ENCODE results near the gene RSBN1. TPM values are rescaled to one million over a fixed set of nuclear protein-coding genes. Genes with fewer than 3 reads are reported as not detected.

RSBN1 gene
- polyA plus RNA-seq, 1 donor = 12.9 TPM

DNA sequence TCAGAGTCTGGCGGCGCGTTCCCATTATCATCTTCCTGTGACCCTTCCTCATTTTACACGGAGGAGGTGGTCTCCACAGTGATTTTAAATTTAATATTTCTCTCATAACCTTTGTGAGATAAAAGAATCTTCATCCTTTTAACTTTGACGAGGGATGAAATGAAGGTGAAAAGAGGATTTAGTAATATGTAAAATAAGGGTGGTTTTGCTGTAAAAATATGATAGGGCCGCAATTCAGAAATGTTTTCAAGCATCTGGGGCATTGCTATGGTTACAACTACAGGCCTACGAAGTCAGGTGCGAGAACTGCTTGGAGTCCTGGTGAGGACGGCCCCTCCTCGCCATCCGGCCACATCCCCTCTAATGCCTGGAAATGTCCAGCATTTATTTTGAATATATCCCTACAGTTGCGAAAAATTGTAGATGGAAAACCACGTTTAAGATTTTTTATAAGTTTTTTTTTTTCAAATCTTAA, 422 bp upstream of the RSBN1 start:
- DNase-seq (ENCODE audit: low read depth) = no peak

DNA sequence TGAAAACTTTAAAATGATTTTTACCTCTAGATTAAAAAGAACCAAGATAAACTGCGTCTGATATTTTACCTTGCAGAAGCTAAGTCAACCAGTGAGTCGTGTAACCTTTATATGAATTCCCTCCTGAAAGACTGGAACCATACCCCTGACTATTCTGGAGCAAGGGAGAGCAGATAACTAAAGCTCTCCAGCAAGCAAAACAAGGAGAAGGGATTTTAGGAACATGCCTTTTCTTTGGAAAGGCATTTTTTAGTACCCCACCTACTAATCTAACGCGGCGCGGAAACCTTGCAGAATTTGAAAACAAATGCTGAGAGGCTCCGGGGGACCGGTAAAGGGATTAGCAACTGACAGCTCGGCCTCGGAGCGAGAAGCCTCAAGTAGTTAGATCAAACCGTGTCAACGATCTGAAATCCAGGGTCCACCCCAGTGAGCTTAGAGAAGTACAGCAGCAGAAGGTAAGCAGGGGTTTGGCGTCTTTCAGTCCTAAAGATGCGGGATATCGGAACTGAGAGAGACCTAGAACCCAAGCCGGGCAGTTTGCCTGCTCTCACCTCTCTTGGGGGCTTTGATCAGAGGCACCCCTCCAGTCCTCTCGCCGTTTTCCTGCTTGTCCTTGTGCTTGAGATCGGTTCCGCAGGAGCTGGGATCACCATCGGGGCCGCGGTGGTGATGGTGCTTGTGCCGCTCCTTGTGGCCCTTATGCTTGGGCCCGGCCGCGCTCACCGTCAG, 954 bp downstream of the RSBN1 start:
- no peak for DNase-seq (ENCODE audit: low read depth)

DNA sequence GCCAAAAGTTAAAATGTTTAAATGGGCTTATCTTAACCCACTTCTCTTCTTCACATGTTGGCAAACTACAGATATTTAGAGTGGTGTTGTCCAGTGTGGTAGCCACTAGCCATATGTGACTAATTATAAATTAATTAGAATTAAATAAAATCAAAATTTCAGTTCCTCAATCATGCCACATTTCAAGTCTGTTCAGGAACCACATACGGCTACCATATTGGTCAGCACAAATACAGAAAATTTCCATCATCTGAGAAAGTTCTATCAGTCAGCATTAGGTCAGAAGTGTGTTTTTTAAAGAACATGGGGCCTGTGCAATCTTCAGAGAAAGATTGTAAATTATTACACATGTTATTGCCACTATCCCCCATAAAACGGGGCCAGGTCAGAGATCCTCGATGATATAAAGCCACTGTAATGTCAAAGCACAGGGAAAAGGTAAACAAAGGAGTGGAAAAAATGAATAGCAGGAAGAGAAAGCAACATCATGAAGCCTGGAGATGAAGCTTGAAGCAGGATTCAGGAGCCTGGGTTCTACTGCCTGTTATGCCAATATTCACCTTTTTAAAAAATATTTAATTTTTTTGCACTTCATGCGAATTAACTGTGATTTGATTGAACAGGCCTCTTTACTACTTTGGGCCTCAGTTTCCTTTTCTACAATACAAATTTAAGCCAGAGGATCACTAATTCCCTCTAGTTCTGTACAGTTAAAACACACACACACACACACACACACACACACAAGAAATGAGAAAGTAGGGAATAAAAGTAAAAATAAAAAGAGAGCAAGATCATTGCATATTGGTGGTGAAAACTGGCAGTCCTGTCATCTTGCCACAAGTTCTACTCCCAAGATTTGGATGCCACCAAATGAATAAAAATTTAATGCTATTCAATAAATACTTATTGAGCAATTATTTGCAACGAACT, 2.3 kb downstream of the RSBN1 start:
- no peak for DNase-seq (ENCODE audit: low read depth)

DNA sequence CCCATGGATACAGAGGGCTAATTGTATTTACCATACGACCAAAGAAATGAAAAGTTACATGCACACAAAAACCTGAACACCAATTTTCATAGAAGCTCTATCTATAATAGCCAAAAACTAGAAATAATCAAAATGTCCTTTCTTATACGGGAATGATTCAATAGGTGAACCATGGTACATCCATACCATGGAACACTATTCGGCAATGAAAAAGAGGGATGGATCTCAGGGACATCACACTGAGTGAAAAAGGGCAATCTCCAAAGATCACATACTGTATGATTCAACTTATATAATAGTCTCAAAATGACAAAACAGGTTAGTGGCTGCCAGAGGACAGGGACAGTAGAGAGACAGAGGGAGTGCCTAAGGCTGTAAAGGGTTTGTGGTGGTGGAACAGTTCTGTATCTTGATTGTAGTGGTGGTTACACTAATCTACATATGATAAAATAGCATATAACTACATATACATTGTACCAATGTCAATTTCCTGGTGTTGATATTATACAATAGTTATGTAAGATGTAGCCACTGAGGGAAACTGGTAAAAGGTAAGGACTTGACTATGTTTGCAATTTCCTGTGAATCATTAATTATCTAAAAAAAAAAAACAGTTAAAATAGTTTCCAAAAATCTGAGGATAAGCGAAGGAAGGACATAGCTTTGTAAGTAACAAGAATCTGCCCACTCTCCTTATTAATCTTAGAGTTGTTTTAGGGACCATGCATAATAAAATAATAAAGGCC, 3.7 kb downstream of the RSBN1 start:
- no peak for DNase-seq (ENCODE audit: low read depth)

DNA sequence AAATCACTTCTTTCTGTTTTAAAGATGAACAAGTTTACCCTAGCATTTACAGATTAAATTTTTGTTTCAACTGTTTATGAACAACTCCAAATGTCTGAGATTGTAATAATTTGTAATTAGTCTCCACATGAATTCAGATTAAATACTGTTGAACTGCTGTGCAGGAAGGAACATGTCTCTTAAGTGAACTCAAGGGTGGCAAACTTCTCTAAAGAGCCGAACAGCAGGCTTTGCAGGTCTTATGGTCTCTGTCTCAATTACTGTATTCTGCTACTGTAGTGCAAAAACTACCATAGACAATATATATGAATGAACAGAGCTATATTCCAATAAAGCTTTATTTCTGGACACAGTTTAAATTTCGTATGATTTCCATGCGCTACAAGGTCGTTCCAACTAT, 6.6 kb downstream of the RSBN1 start:
- DNase-seq (ENCODE audit: low read depth) = no peak

DNA sequence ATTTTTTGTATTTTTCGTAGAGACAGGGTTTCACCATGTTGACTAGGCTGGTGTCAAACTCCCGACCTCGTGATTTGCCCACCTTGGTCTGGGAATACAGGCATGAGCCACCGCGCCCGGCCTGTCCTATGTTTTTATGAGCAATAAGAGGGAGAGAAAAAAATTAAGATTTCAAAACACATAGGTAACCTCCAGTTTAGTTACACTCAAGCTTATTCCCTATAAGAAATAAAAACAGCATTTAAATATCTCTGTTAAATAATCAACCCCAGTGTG, 7.1 kb downstream of the RSBN1 start:
- no peak for DNase-seq (ENCODE audit: low read depth)

DNA sequence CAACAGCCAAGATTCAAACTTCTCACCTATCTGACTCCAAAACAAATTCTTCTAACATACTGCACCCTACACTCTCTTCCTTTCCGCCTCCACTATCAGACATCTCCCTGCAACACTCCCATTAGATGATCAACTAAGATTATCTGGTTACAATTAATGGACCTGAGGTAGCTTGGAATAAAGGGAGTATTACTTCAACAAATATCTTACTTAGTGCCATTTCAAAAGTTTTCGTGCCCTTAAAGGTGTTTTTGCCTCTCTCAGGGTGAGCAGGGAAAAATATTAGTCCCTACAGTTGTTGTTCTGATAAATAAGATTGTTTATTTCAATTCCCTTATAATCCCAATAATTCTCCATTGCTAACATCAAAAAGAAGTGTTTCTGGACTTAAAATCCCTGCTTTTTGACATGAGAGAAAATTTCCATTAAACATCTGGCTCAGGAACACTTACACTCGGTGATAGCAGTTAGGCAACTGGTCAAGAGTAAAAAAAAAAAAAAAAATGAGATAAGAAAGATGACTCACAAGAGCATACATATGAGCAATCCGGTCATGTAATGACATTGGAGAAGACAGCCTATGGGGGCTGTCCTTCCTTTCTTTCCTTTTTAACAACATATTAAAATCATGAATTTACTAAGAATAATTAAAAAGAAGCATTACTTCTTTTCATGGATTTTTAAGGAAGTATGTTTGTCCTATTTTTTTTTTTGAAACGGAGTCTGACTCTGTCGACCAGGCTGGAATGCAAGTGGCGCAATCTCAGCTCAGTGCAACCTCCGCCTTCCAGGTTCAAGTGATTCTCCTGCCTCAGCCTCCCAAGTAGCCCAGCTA, 7.6 kb downstream of the RSBN1 start:
- no peak for DNase-seq (ENCODE audit: low read depth)

DNA sequence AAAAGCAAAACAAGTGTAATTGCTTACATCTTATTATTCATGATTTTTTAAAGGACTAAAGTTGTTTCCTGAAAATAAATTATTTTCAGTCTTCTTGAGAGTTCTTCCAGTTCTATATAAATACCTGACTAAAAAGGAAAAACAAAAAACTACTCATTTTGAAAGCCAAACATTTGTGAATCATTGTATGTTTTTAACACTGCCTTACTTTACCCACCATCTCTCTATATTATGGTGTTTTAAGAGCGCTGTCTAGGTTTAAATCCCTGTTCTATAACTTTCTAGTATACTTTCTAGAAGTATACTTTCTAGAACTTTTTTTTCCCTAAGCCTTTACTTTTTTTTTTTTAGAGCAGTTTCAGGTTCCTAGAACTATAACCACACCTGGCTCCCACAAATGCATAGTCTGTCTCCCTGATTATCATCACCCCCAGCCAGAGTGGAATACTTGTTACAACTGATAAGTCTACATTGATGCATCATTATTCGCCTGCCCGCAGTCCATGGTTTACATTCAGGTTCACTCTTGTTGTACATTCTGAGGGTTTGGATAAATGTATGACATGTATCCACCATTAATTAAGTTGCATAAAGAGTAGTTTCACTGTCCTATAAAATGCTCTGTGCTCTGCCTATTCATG, 9.8 kb downstream of the RSBN1 start:
- no peak for DNase-seq (ENCODE audit: low read depth)

DNA sequence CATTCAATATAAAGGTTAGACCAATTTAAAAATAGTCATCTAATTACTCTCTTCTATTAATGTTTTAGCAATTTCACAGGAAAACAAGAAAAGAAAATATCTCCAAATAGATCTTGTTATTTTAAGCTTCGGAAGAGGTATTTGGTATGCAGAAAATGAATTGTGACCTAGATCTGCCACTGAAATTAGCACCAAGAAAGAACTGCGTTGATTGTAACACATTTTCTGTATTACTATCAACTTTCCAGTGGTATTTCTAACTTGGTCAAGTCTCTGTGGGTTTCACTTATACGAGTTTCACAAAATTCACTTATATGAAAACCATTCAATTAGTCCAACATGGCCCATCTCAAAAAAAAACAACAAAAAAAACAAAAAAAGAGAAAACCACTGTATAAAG, 11.8 kb downstream of the RSBN1 start:
- no peak for DNase-seq (ENCODE audit: low read depth)

DNA sequence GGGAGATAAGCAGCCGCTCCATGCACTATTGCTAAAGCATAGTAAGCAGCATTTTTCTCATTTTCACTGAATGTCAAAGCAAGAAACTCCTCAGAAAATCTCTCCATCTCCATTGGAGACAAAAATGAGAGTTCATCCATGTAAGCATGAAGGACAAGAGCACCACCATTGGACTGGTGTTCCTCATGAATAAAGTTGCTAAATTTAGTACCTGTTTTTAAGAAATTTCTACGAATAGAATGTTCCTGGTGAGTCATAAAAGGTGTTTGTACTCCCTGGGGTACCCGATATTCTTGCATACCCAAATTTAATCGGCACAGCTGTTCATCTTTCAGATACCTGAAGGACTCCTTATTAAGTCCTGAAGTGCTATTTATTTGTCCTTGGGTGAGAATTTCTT, 14.8 kb downstream of the RSBN1 start:
- DNase-seq (ENCODE audit: low read depth) = no peak

DNA sequence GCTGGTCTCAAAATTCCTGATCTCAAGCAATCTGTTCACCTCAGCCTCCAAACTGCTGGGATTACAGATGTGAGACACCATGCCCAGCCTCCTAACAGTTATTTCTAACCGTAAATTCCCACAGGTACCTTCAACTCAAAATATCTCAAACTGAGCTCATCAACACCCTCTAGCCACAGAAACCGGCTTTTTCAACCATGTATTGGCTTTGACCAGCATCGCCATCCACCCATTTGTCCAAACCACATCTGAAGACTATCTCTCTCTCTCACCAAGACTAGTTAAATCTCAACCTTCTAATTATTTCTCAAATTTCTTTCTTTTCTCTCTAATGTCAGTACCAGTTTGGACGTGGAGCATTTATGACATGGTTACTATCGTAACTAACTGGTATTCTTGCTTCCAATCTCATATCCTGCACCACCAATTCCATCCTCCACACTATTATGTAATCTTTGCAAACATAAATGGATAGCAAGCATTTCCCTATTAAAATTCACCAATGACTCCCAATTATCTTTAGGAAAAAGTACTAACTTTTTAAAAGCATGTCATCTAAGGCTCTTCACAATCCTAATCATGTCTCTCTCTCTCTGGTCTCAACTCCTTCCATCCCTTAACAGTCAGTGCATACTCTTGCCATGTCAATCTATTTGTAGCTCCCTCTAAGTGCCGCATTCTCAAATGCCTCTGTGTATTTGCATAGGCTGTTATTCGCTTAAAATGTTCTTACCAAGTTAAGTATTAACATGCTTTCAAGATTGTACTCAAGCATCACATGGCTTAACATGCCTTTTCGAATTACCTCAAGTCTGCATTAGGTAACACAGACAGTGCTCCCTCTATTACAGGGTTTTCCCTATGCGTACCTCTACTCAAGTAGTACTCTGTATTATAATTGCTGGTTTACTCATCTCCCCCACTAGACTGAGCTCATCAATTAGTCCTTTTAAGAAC, 18.1 kb downstream of the RSBN1 start:
- no peak for DNase-seq (ENCODE audit: low read depth)

DNA sequence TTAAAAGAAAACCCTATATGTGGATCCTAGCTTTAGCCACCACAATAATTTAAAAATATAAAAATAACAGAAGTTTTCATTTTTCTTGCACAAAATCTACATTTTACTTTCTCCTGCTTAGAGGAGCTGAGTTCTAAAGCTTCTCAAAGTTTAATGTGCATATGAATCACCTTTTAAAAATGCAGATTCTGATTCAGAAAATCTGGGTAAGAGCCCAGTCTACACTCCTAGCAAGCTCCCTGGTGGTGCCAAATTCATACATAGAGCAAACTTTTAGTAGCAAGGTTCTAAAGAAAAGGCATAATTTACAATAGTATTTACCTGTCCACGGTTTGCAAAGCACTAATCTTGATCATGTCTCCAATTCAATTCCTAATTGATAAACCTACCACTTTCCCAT, 19.3 kb downstream of the RSBN1 start:
- no peak for DNase-seq (ENCODE audit: low read depth)

DNA sequence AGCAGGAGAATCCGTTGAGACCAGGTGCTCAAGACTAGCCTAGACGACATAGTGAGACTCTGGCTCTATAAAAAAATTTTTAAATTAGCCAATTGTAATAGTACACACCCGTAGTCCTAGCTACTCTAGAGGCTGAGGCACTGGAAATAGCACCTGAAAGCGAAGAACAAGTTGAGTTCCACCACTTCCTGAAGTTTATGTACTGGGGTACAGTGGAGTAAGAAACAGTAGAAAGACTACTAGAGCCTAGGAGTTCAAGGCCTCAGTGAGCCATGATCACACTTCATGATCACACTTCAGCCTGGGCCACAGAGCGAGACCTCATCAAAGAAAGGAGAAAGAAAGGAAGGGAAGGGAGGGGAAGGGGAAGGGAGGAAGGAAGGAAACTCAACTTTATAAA, 19.8 kb downstream of the RSBN1 start:
- no peak for DNase-seq (ENCODE audit: low read depth)

DNA sequence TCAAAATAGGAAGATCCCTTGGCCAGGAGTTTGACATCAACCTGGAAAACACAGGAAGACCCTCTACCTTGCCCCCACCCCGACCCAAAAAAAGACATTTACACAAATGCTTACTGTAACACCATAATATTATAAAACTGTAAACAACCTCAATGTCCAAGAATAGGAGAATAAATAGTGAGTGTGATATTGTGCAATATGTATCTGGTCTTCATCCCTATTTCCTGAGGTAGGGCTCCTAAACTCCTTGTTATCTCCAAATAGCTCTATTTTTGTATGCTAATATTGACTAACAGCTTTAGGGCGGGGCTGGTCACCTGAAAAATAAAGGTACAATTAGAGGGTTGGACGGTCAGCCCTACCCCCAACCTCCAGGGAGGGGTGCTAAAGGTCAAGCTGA, 23.5 kb downstream of the RSBN1 start:
- DNase-seq (ENCODE audit: low read depth) = no peak

DNA sequence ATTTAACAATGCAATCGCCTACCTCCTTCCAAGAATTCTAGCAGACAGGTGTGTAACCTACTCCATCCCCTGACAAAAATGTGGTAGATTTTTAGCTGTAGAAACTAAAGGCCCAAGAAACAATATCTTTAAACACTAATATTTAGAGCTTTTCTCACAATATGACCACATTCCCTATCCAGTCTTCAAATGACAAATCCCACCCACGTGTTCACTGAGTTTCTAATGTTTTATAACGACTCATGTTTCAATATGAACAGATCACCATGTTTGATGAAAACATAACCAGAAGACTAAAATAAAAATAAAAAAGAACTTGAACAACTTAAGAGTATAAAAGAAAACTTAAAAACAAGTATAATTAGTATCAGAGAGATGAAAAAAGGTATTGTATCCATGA, 24.6 kb downstream of the RSBN1 start:
- DNase-seq (ENCODE audit: low read depth) = no peak

DNA sequence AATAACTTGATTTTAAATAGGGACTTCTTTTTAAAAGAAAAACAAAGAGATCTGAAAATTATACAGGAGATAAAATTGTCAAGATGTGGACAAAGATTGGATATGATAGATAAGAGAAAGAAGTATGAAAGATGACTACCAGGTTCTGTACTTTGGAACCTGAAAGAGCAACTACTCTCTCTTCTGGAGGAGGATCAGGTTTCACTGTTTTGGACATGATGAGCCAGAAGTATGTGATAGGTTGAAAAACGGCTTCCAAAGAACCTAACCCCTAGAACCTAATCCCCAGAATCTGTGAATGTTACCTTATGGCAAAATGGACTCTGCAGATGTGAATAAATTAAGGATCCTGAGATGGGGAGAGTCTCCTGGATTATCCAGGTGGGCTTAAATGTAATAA, 26.2 kb downstream of the RSBN1 start:
- no peak for DNase-seq (ENCODE audit: low read depth)

DNA sequence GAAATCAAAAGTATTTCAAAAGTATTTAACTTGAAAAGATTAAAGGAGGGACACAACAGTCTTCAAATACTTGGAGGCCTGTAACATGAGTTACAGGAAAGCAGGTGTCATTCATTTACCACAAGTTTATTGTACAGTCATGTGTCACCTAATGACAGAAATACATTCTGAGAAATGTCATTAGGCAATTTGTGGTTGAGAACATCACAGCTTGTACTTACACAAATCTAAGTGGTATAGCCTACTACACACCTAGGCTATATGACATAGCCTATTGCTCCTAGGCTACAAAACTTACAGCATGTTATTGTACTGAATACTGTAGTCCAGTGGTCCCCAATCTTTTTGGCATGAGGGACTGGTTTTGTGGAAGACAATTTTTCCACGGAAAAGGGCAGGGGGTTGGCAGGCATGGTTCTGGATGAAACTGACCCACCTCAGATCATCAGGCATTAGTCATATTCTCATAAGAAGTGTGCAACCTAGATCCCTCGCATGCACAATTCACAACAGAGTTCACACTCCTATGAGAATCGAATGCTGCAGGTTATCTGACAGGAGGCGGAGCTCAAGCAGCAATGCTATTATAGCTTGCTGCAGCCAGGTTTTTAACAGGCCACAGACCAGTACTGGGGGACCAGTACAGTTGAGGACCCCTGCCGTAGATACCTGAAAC, 28.0 kb downstream of the RSBN1 start:
- no peak for DNase-seq (ENCODE audit: low read depth)

DNA sequence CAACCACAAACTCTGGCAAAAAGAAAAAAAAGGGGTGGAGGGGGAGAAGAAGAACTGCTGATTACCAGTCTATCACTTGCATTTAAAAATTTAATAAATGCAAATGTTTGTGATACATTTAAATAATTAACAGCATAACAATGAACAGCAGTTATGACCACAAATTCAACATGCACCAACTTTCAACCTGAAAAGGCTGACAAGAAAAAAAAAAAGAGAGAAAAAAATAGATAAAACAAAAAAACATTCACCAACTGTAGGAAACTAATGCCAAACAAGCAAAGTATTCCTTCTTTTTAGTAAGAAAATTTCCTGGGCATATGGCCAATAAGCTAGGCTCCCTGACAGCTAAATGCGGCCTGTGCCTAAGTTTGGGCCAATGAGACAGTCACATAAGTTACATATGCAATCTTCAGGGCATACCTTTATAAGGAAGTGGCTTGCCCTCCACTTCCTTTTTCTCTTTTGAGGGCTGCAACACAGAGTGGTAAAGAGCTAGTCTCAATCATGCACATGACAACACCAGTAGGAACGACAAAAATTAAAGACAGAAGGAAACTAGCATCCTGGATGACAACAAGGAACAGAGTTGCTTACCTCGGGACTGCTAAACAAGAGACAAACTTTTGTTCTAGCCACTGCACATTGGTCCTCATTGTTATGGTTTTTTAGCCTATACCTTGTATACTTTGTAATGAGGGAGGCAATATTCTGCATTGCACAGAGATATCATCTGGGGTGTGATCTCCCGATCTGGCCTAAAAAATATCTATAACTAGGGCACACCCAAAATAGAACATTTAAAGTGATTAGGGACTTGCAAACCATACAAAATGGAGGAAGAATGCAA, 28.8 kb downstream of the RSBN1 start:
- no peak for DNase-seq (ENCODE audit: low read depth)

Measured in forelimb muscle (tissue), 1 donor.